ENCODE results near the gene DNAJB11.
"Not testable (repeated sequence)": the region's sequence is repeated elsewhere in the genome, so short reads cannot be mapped to it uniquely, and the experiment has no call there.

The DNAJB11 gene

DNA sequence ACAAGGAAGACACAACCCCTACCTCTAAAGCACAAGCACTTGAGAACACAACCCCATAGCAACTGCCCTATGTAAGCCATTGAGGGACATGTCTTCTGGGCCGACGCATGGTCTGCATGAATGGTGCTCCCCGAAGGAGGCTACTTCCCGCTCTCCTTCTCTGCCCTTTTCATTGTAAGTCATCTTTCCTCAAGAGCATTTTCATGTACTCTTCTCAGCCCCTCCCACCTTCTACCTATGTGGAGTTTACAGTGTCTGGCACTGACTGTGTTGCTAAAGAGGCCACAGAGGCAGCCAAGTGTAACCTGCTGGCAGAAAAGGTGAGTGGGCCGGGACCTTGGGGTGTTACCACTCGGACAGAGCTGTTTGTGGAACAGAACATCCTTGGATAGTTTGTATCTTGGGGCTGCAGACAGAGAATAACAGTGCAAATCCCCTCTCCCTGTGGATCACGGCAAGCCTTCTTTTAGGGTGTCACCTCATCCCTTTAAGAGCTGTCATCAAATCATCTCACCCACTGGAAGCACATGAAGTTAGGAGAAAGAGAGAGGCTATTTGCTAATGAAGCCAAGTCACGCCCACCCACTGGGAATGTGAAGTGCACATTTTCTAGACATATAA, 47.9 kb downstream of the DNAJB11 start:
- no peak for DNase-seq (ENCODE audit: low spot score)

DNA sequence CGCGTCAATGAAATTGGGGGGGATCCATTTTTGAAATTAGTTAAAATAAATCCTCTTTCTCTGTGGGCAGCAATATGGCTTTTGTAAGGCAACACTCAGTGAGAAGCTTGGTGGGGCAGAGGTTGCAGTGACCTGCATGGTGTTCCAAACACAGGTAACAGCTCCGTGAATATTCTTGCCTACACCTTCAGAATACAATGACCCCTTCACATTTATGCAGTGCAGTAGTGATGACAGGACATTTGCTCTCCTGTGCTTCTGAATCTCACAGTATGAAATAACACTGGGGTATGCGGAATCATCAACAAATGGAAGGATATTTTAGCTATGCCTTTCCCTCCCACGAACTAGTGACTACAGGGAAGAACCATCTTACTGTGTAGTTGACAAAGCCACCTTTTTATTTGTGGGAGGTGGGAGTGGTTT, 49.3 kb downstream of the DNAJB11 start:
- no peak for DNase-seq (ENCODE audit: low spot score)

DNA sequence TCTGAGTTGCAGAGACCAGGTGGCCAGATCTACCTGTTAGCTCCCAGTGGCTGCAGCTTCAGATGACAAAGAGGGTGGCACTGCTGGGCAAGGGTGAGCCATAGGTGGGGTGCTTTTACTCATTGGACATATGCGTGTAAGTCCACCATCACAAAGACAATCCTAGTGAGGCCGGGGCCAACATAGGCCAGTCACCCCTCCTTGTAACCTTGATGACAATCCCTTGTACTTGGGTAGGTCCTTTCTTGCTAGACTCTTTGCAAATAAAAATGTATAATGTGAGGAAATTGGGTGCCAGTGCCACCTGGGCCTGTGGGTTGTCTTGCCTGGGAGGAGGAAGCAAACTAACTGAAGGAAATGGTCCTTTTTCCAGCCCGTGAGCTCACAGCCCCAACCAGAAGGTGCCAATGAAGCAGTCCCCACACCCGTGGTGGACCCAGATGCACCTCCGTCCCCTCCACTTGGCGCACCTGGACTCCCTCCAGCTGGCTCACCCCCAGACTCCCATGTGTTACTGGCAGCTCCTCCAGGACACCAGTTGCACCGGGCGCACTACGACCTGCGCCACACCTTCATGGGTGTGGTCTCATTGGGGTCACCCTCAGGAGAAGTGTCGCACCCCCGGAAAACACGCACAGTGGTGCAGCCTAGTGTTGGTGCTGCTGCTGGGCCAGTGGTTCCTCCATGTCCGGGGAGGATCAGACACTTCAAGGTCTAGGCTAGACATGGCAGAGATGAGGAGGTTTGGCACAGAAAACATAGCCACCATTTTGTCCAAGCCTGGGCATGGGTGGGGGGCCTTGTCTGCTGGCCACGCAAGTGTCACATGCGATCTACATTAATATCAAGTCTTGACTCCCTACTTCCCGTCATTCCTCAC, 49.9 kb downstream of the DNAJB11 start:
- DNase-seq (ENCODE audit: low spot score), result no peak

DNA sequence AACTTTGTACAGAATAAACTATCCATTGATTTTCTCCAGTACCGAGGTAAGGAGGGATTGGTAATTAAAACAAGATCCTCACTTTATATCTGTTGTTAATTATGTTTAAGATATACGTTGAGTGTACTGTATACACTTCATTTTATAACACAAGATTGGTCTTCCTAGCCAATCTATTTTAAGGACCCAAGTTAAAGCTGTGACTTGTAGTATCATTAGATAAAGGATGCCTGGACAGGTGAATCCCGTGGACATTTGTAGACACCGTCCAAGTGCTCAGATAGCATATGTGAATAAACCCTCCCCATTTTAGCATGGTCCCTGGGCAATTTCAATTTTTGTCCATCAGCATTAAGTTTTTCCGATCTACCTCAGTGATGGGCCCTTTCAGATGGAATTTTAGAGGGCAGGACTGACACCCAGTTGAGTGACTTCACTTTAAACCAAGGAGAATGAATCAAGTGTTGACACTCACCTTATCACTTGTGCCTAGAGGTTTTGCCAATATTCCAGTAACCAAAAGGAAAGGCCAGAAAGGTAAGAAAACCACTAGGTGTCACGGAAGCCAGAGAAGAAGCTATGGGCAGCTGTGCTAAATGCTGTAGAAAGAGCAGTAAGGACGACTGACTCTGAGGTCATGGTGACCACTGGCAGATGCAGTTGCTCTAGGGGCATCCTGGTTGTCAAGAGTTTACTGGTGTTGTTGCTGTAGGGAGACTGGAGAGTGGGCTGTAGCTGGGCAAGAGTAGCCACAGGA, 51.6 kb downstream of the DNAJB11 start:
- DNase-seq (ENCODE audit: low spot score), result no peak

DNA sequence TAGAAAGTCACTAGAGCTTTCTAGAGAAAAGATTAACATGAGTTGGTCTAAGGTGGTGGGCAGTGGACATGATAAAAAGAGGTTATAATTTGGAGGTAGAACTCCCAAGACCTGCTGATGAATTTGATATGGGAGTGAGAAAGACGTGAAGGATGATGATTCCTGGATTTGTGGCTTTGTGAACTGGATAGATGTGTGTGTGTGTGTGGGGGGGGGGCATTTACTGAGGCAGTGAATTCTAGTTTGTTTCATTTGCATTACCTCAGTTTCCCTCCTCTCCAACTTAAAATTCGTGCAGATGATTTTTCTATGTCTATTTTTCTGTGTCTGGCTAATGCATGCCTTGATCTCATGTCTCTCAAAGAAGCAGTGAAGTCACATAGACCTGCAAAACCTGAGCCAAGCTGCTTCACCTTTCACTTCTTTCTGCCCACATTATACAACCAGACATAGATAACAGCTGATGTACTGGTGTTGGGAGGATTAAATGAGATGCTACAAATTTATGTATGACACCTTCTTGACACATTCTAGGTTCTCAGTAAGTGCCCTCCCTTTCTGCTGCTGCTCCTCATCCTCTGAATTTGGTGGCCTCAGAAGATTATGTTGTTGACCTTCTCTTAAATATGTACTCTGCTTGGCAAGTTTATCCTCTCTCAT, 52.3 kb downstream of the DNAJB11 start:
- no peak for DNase-seq (ENCODE audit: low spot score)

DNA sequence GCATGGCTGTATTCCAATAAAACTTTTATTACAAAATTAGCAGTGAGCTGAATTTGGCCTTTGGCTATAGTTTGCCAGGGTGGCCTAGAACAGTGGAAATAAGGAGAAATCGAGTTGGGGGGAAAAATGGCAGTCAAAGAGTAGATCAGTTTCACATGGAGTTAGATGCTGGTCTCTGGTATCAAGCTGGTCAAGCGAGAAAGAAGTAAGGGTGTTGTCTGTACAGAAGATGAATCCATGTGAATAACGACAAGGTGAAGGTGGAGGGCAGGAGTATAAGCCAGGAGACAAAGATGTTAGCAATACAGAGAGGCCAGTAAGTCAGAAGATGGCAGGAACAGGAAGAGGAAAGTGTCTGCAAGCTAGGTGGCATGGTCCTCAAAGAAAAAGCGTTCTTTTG, 54.1 kb downstream of the DNAJB11 start:
- no peak for DNase-seq (ENCODE audit: low spot score)

DNA sequence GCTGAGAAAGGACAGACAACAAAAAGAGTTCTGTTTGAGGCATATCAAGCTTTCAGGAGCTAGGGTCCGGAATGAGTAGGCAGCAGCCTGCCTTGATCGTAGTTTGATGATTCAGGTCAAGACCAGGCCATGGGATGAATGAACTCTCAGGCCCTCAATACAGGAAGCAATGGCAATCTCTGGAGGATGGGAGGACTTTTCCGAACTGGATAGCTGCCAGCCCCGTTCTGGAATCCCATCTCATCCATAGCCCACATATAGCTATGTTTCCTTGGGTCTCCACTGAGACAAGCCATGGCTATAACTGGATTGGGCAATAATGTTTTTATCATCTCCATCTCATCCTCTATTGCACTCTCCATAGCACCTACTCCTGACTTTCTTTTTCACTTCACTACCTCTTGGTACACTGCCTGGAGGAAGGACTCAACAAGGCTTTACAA, 55.1 kb downstream of the DNAJB11 start:
- no peak for DNase-seq (ENCODE audit: low spot score)

DNA sequence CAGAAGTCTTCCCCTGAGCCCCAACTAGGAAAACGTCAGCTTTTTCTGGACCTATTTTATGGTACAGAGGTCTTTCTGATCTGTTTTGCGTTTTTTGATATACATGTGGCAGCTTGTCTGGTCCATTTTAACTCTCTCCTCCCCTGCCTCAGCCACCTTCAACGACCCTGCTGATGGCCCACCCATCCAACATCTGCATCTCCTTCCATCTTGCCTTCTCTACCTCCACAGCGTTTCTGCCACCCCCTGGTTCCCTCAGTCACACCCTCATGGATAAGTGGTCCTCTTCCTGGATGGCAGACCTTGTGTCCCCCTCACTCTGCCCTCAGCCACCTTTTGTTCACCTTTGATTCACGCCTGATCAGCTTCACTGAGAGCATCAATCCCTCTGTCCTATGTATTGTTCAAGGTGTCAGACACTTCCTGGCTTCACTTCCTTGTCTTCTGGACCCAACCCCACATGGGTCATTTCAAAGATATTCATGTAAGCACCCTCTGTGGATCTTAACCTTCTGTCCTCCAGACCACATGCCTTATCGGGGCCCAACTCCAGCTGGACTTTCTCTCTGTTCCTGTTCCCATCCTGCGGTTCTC, 55.8 kb downstream of the DNAJB11 start:
- DNase-seq (ENCODE audit: low spot score), result no peak

DNA sequence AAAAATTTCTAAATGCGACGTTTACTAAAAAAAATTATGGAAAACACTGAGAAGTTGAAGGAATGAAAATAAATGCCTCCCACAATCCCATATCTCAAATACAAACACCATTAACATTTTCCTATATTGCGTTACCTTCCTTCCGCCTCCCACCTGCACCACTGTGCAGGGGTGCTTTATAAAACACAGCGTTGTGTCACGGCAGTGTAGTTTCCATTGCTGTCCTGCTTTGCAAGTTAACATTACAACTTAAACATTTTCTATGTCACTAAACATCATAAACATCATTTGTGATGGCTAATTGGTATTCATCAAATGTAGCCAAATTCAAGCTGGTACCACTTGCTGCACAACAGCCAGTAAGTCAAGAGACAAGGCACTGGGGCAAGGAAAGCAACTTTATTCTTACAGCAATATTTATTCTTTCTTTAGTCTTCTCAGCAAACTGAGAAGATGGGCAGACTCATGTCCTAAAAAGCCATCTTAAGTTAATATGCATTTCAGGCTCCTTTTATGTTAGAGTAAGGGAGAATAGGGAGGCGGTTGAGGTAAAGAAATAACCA, 57.4 kb downstream of the DNAJB11 start:
- DNase-seq (ENCODE audit: low spot score), result no peak

DNA sequence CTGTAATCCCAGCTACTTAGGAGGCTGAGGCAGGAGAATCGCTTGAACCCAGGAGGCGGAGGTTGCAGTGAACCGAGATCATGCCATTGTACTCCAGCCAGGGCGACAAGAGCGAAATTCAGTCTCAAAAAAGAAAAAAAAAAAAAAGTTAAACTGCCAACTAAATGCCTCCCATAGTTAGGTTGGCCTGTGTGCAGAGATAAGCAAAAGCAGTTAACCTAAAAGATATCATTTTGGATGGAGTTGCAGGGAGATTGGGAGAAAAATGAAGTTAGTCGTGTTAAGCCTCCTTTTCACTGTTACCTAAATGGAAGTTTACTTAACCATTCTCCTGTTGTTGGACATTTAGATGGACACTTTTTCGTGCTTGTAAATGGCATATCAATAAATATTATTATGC, 58.2 kb downstream of the DNAJB11 start:
- no peak for DNase-seq (ENCODE audit: low spot score)

DNA sequence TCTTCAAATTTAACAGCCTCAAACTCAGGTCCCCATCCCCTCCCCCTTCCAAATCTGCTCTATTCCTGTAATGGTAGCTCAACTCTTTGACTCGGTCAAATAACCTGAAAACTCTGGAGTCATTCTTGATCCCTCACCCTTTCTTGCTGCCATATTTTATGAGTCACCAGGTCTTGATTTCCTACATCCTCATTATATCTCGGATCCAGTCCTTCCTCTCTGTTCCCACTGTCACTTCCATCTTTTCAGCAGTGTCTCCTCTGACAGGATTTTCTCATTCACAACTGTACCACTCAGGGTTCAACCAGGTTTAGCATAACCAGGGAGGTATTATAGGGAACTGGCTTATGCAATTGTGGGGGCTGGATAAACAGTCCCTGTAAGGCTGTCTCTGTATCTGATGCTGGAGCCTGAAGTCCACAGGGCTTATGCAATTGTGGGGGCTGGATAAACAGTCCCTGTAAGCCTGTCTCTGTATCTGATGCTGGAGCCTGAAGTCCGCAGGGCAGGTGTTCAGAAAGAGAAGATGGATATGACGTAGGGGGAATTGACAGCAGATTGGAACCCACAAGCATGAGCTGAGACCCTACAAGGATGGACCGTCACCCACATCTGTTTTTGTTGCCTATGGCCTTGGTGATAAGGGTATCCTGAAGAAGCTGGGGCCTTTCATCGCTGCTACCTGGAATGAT, 60.6 kb downstream of the DNAJB11 start:
- no peak for DNase-seq (ENCODE audit: low spot score)

DNA sequence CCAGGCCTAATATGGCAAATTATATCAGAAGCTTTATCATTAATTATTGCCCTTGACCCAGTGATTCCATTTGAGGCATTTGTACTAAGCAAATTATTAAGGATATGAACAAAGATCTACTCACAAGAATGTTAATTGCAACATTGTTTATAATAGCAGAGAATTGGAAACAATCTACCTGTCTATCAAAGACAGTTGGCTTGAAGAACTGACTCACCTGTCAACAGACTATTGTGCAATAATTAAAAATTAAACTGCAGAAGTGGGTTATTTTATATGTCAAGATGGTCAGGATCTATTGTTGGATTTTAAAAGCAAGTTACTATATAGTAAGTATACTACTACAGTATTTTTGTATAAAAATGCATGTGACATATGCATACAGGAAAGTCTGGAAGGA, 63.0 kb downstream of the DNAJB11 start:
- no peak for DNase-seq (ENCODE audit: low spot score)

DNA sequence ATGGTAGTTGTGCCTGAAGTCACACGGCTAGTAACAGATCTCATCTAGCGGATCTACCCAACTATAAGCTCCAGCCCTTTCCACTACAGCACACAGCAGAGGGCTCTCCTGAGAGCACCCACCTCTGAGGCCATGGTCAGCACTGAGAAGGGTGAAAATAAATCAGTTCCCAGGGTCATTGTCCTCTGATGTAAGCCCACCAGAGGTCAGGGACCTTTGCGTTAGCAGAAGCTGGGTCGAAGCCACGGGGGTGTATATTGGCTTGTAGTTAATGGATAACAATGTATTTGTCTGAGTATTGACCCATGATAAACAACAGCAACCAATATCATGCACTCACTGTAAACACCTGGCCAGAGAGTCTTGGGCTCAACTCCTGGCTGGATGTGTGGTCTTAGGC, 63.7 kb downstream of the DNAJB11 start:
- not testable (repeated sequence) for DNase-seq (ENCODE audit: low spot score)
